Common myeloid progenitor, CD34-positive (primary cell): ENCODE measurements around the gene CTSZ.

Experiments used
- CTCF ChIA-PET: fragments of 350-600 bp; sonication (Branson Sonifier 250); formaldehyde crosslinking; loops from one replicate; lab custom pipeline; 2021; ENCODE audit warnings: antibody characterized with exemption; lab: Charles Lee
- POLR2A ChIA-PET: fragments of 350-600 bp; sonication (Branson Sonifier 250); formaldehyde crosslinking; loops from one replicate; lab custom pipeline; 2021; ENCODE audit warnings: antibody characterized with exemption; lab: Charles Lee
- DNase-seq, 3 donors: peaks; one replicate each; pipeline versions ENCODE4 v3.0.0 to v3.0.0-alpha.2; 2013
- H3K27ac ChIP-seq, 2 experiments: 1 replicate in 1 of 2; 2 replicates in 1 of 2; pipeline ENCODE4 v1.7.0; 2013; ENCODE audit warnings: inconsistent platforms in 2 of 2, low read length in 2 of 2, mild to moderate bottlenecking in 2 of 2, low read depth in 1 of 2, moderate library complexity in 1 of 2; ENCODE audit not compliant: severe bottlenecking in 2 of 2, insufficient read depth in 1 of 2, poor library complexity in 1 of 2
- H3K27me3 ChIP-seq, 5 experiments: replicated peaks in 2 of 5; 1 replicate in 3 of 5; 2 replicates in 2 of 5; pipeline versions ENCODE4 v1.6.1 to v1.7.0; 2013; ENCODE audit warnings: low read length in 4 of 5, mild to moderate bottlenecking in 2 of 5, moderate library complexity in 2 of 5, inconsistent platforms in 1 of 5; ENCODE audit not compliant: insufficient read depth in 5 of 5, control insufficient read depth in 4 of 5
- H3K36me3 ChIP-seq, 4 experiments: 1 replicate in 2 of 4; 2 replicates in 2 of 4; pipeline versions ENCODE4 v1.6.1 to v1.7.0; 2013; ENCODE audit warnings: low read length in 3 of 4, control low read depth in 1 of 4, mild to moderate bottlenecking in 1 of 4; ENCODE audit not compliant: control insufficient read depth in 4 of 4, insufficient read depth in 4 of 4
- H3K4me1 ChIP-seq, 4 experiments: 1 replicate in 3 of 4; 2 replicates in 1 of 4; pipeline versions ENCODE4 v1.6.1 to v1.7.1; 2013; ENCODE audit warnings: low read length in 3 of 4, mild to moderate bottlenecking in 3 of 4, control low read depth in 1 of 4, inconsistent platforms in 1 of 4, moderate library complexity in 1 of 4; ENCODE audit not compliant: control insufficient read depth in 4 of 4, insufficient read depth in 4 of 4; ENCODE audit errors: control extremely low read depth in 1 of 4
- H3K4me3 ChIP-seq, 7 experiments: 1 replicate in 4 of 7; 2 replicates in 3 of 7; pipeline versions ENCODE4 v1.5.1 to v1.7.0; 2013; ENCODE audit warnings: mild to moderate bottlenecking in 7 of 7, low read length in 6 of 7, moderate library complexity in 6 of 7, inconsistent platforms in 2 of 7, low read depth in 2 of 7, control low read depth in 1 of 7; ENCODE audit not compliant: insufficient read depth in 4 of 7, control insufficient read depth in 1 of 7; ENCODE audit errors: extremely low read depth in 1 of 7
- H3K9me3 ChIP-seq, 5 experiments: 1 replicate in 4 of 5; 2 replicates in 1 of 5; pipeline versions ENCODE4 v1.6.1 to v1.7.1; 2013; ENCODE audit warnings: low read length in 4 of 5, mild to moderate bottlenecking in 2 of 5, inconsistent platforms in 1 of 5, low read depth in 1 of 5, moderate library complexity in 1 of 5; ENCODE audit not compliant: control insufficient read depth in 4 of 5, insufficient read depth in 2 of 5; ENCODE audit errors: control extremely low read depth in 1 of 5
- WGBS: methylation state at CpG from one replicate; pipeline ENCODE4 v1.1.5; 2013; ENCODE audit not compliant: insufficient coverage; 5-methylcytosine and 5-hydroxymethylcytosine counted together

CTSZ gene

GRCh38 chr20:59026904-59027740, 20.1 kb upstream of the CTSZ start:
- H3K36me3 ChIP-seq, result peaks cover 15 to 73% (median 50%) of the 10 kb centered on the region in 4 experiments
- POLR2A ChIA-PET, result no interaction called here

GRCh38 chr20:59025511-59025910, 18.5 kb upstream of the CTSZ start:
- no peaks in the 10 kb centered on the region for H3K27me3 ChIP-seq
- no peak for DNase-seq
- peaks cover 0 to 19% (median 12%) of the 10 kb centered on the region in 4 experiments for H3K4me1 ChIP-seq
- no peak overlapping the region for H3K27ac ChIP-seq
- ChIA-PET CTCF (interaction anchor here (1.0 kb wide), 1 partner anchor 11 kb away, joined by 3 read pairs; no protein-coding TSS in a partner anchor), POLR2A (no interaction called here)
- peaks cover 15 to 73% (median 50%) of the 10 kb centered on the region in 4 experiments for H3K36me3 ChIP-seq
- WGBS, result 92% methylated on average over 4 of the region's 4 CpGs
- no peak overlapping the region for H3K4me3 ChIP-seq
- no peaks in the 10 kb centered on the region for H3K9me3 ChIP-seq

More at GRCh38 chr20:59026904-59027740, 20.1 kb upstream of the CTSZ start:
- H3K4me1 ChIP-seq, result peaks cover 11 to 30% (median 21%) of the 10 kb centered on the region in 4 experiments
- CTCF ChIA-PET, result interaction anchor here (1.0 to 1.4 kb wide), 3 partner anchors 8 to 129 kb away, joined by 3 to 4 read pairs (median 3); partner anchors contain the start of gene TUBB1
- no peak overlapping the region for H3K4me3 ChIP-seq
- 80% methylated on average over 1 of the region's 5 CpGs for WGBS
- H3K27ac ChIP-seq, result peak overlapping the region in 1 of 2 experiments; percentile 26
- no peaks in the 10 kb centered on the region for H3K27me3 ChIP-seq
- no peaks in the 10 kb centered on the region for H3K9me3 ChIP-seq
- DNase-seq, result no peak

- DNase-seq, result no peak
- 100% methylated on average over 2 of the region's 2 CpGs for WGBS
- ChIA-PET CTCF (interaction anchor here (1.0 kb wide), 1 partner anchor 11 kb away, joined by 3 read pairs; no protein-coding TSS in a partner anchor), POLR2A (no interaction called here)
- Histone ChIP-seq H3K27me3 (no peaks in the 10 kb centered on the region), H3K4me1 (peaks cover 0 to 16% (median 9%) of the 10 kb centered on the region in 4 experiments), H3K27ac (no peak overlapping the region), H3K9me3 (no peaks in the 10 kb centered on the region), H3K4me3 (no peak overlapping the region), H3K36me3 (peaks cover 15 to 71% (median 49%) of the 10 kb centered on the region in 4 experiments)
Observed at GRCh38 chr20:59025086-59025485, 18.0 kb upstream of the CTSZ start.

GRCh38 chr20:59024111-59024530, 17.1 kb upstream of the CTSZ start:
- peaks cover 15 to 62% (median 42%) of the 10 kb centered on the region in 4 experiments for H3K36me3 ChIP-seq
- 98% methylated on average over 23 of the region's 24 CpGs for WGBS
- H3K9me3 ChIP-seq, result no peaks in the 10 kb centered on the region
- POLR2A ChIA-PET, result interaction anchor here (0.6 kb wide), 1 partner anchor 27 kb away, joined by 8 read pairs; no protein-coding TSS in a partner anchor
- no peak overlapping the region for H3K4me3 ChIP-seq
- CTCF ChIA-PET, result no interaction called here
- DNase-seq, result no peak
- no peak overlapping the region for H3K27ac ChIP-seq
- no peaks in the 10 kb centered on the region for H3K27me3 ChIP-seq
- H3K4me1 ChIP-seq, result peaks cover 2 to 17% (median 8%) of the 10 kb centered on the region in 4 experiments

GRCh38 chr20:59023616-59024015, 16.6 kb upstream of the CTSZ start:
- peaks cover 11 to 57% (median 40%) of the 10 kb centered on the region in 4 experiments for H3K36me3 ChIP-seq
- H3K4me1 ChIP-seq, result peaks cover under 1 to 17% (median 9%) of the 10 kb centered on the region in 4 experiments
- H3K9me3 ChIP-seq, result no peaks in the 10 kb centered on the region
- no peak overlapping the region for H3K27ac ChIP-seq
- ChIA-PET CTCF (no interaction called here), POLR2A (no interaction called here)
- no peak for DNase-seq
- H3K4me3 ChIP-seq, result no peak overlapping the region
- 97% methylated on average over 13 of the region's 13 CpGs for WGBS
- H3K27me3 ChIP-seq, result no peaks in the 10 kb centered on the region

- Histone ChIP-seq H3K27ac (no peak overlapping the region), H3K36me3 (peaks cover 10 to 48% (median 35%) of the 10 kb centered on the region in 4 experiments), H3K27me3 (no peaks in the 10 kb centered on the region), H3K4me3 (no peak overlapping the region), H3K9me3 (no peaks in the 10 kb centered on the region), H3K4me1 (peaks cover 0 to 25% (median 15%) of the 10 kb centered on the region in 4 experiments)
- ChIA-PET POLR2A (no interaction called here), CTCF (interaction anchor here (0.6 kb wide), 1 partner anchor 55 kb away, joined by 4 read pairs; no protein-coding TSS in a partner anchor)
- no peak for DNase-seq
- WGBS, result 97% methylated on average over 15 of the region's 15 CpGs
Observed at GRCh38 chr20:59022754-59023153, 15.7 kb upstream of the CTSZ start.
